DLD1 (cell line): ENCODE data around the gene ATRIP.

Source experiments
- in situ Hi-C: cut with HindIII; loops from 2 replicates; pipeline ENCODE4 v1.10.0; 2017; ENCODE audit warnings: low sequenced_read_pairs

Gene ATRIP

DNA sequence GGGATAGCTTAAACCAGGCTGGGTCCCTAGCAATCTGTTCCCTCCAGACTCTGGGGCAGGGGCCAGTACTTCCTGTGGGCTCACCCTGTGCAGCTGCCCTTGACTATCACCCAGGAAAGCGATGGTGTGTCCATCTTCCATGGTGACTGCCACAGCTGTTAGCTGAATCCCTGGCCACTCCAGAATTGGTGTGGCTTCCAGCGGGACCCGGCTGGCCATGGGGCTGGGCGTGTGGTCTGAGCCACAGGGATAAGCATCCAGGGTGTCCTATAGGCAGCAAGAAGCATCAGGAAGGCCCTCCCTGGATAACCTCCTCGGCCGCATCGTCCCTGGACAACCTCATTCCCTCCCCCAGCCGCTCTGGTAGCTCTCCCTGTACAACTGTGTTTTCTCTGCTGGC lies 23.9 kb upstream of the ATRIP start:
- in situ Hi-C loops, result no loop called here

DNA sequence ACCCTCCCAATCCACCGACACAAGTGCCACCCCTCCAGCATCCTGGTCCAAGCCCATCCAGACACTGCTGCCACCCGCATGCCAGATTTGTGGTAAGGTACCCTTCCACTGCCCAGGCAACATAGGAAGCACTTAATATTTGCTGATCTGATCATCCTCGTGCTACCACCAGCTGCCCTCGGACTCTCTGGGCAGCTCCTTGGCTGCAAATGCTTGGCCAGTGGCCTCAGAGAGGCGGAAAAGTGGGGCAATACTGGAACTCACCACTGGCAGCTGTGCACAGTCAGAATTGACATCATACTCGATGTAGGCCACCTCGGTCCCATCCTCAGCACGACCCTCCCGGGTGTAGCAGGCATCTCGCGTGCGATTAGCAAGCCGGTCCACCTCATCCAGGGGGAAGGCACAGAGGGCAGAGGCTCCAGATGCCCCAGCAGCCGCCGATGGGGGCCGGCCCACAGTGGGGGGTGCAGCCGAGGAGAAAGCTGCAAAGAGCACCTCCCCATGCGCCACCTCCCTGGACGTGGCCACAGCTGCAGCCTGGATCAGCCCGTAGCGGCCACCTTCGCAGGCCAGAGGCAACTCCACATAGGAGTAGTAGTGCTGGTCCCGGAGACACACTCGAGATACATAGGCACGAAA lies 23.2 kb upstream of the ATRIP start:
- in situ Hi-C loops, result no loop called here

DNA sequence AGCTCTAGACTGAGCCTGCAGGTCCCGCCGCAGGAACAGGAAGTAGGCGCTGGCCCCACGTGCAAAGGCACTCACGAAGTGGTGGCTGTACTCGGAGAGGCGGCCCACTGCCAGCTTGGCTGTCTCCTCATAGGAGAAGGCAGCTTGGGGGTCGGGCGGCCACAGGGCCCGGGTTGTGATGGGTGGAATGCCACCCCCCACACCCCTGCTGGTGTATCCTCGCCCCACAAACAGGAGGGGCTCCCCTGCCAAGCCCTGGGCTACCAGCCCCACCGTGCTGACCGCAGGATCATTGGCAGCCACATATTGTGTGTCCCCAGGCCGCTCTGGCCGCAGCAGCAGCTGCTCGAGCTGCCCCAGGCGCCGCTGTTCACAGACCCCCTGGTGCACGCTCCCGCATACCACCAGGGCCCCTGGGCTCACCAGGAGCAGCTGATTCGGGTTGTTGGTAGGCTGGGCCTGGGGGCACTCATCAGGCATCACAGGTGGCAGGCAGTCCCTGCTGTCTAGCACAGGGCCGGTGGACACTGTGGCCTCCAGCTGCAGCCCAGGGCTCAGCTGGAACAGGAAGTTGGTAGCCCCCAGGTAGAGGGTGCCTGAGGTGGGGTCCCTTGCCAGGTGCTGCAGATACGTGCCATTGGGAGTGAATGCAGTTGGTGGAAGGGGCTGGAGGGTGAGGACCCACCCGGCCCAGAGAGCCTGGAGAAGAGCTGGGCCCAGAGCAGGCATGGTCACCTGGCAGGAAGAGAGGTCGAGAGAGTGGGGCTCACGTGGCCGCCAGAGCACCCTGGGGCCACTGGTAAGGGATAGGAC lies 22.4 kb upstream of the ATRIP start:
- in situ Hi-C loops, result no loop called here

DNA sequence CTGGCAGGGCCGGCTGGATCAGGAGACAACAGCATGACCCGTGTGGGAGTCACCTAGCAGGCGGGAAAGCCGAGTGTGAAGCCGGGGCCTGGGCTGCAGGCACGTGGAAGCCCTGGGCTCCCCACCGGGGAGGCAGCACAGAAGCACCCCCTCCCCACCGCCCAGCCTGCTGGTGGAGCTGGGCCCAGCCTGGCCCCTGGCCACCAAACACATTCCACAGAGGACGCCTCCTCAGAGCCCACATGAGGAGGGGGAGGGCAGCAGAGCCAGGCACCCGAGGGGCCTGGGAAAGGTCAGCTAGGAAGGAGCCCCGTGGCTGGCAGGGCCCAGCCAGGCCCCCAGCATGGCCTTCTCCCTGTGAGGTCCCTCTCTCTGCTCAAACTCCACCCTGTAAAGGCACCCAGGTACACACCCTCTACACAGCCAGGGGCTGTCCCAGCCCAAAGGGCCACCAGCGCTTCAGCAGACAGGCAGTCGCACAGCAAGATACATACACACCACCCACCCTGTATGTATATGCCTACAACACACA lies 21.2 kb upstream of the ATRIP start:
- in situ Hi-C loops, result no loop called here

DNA sequence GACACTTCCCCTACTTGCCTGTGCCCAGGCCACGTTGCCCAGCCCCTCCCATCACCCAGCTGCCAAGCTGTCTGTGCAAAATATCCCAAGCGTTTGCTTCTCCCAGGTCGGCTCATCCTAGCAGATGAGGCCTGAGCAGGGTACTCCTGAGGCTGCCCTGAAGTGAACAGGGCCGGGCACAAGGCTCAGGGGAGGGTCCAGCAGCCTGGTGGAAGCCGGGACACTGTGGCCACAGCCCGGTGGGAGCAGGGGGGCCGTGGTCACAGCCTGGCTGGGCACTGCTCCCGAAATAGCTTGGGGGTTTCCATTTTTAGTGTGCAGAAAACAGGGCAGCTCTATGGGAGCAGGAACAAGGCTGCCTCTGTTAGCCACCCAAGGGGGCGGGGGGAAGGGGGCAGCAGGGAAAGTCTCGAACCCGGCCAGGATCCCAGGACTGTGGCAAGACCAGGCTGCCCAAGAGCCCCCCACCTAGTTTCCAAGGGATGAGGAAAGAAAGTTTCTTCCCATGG lies 20.1 kb upstream of the ATRIP start:
- in situ Hi-C loops, result no loop called here

DNA sequence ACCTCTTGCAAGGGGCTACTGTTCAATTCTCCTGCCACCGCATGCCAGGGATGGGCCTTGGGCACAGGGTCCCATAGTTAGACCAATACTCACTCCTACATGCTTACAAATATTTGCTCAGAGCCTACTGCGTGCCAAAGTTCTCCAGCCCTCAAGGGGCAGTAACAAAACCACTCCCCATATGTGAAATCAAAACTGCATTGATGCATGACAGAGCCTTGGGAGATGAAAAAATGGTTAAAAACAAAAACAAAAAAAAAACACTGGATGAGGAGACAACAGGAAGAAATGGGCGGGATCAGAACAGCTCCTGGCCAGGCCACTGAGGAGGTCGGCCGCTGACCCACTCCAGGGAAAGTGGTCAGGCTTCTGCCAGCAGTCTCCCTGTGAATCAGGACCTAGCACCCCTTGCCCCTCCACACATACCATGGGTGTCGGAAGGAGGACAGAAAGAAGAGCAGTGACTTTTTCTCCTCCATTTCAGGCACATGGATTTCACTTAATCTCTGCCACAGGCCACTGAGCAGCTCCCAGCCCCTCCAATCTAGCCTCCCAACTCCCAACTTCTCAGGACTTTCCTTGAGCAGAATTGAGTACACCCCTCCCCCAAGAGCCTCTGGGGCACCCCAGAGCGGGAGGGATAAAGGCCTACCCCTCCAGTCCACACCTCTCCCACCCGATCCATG lies 19.4 kb upstream of the ATRIP start:
- in situ Hi-C loops, result no loop called here

DNA sequence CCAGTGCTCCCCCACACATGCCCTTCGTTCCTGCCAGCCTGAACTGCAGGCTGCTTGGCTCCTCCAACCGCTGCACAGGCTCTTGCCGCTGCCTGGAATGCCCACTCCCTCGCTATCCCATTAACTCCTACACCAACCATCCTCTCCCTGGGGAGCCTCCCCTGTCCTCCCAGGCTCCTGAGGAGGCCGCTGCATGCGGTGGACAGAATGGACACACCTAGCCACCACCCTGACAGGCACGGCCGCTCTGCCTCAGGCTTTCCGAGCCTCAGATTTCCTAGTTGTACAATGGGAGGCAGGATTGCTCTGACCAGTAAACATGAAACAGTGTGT lies 18.9 kb upstream of the ATRIP start:
- in situ Hi-C loops, result no loop called here

DNA sequence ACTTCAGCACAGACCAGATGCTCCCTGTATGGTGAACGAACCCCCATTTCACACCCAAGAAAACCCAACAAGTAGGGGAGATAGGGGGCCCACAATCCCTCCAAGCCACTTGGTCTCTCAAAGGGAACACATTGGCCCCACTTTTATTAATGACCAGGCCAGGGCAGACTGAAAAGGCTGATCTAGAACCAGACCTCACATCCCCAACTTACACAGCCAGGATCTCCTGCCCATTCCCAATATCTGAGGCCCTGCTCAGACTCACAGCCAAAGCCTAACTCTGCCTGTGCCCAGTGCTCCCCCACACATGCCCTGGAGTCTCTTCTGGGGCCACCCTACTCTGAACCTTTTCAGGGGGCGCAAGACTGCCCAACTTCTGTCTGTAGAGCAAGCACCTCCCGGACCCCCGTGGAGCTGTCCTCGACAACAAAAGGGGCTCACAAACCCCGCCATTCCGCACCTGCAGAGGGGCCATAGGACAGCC lies 18.4 kb upstream of the ATRIP start:
- in situ Hi-C loops, result no loop called here

DNA sequence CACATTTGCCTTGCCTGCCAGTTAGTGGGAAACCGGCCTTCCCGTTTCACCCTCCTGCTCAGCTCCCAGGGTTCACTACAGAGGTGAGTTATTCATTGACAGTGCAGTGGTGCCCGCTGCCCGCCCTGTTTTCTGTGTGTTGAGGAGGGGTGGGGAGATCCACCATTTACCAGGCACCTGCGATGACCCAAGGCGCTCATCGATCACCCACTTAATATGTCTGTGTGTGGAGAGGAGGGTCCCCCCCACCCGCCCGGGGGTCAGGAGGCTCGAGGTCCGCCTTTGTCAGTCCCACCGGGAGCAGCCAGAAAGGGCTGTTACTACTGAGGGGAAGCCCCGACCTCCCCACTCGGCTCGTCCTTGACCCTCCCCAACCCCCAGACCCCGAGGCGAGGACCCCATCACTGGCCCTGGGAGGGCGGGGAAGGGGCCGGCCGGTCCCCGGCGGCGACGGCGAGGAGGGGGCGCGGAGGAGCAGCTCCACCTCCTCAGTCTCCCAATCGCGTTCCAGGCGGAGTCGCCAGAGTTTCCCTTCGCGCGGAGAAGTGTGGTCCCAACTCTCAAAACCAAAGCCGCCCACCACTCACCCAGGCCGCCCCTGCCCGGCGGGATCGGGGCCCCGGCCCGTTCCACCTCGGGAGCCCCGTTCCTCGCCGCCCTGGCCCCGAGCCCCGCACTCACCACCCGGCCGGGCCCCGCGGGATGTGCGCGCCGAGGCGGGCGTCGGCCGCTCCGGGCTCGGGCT lies 17.8 kb upstream of the ATRIP start:
- in situ Hi-C loops, result no loop called here

DNA sequence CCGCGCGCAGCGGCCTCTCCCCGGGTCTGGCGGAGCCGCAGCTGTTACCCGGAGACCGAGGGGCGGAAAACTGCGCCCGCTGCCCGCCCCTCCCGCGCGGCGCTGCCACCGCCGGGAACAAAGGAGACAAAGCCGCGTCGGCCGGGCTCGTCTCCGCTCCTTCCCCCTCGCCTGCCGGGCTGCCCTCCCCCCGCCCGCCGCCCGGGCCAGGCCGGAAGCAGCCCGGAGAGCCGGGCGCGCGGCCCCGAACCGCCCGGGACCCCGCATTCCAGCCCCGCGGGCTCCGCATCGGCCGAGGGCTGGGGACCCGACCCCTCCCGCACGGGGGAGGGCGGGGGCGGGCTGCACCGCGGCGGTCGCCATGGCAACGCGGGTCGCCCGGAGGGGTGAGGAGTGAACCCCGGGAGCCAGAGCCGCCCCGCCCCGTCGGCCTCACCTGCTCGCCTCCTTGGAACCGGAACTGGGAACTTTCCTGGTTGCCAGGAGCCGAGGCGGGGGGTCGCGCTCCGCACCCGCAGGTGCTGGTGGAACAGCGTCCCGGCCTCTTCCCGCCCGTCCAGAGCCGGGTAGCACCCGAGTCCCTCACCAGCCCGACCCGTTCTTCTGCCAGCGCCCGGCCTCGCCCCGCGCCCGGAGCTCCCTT lies 17.1 kb upstream of the ATRIP start:
- in situ Hi-C loops, result no loop called here

DNA sequence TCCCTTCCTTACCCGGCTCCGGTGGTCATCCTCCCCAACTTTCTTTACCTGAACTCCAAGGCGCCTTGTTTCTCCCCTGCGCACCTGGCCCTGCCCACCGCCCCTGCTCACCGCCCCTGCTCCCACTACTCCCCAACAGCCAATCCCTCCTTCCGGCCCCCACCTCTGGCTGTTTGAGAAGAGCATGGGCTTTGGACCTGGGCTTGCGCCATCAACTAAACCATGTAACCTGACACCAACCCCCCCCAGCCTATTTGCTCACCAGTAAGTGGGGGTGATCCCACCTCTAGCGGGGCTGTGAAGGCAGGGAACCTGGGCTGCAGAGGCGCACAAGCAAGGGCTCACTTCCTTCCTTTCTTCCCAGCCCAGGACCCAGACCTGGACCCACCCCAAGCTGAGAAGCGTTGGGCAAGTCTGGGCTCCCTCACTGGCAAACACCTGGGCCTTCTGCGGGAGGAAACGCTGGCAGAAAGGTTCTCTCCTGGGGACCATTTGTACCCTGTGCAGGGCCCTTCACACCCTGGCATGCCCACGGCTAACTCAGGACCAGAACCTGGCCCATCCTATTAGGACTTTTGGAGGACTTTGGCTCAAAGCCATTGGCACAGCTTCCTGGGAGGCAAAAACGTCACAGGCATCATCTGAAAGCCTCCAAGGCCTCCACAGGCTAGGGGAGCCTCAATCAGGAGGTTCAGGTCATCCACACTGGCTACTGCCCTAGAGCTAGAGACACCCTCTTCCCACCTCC lies 16.4 kb upstream of the ATRIP start, which contains the start of gene PLXNB1:
Gene PLXNB1, minus strand, starts transcription at position 127 of the 748 bp plus-strand sequence. CDS start 5,475 bp downstream, outside the sequence.
- in situ Hi-C loops, result no loop called here

DNA sequence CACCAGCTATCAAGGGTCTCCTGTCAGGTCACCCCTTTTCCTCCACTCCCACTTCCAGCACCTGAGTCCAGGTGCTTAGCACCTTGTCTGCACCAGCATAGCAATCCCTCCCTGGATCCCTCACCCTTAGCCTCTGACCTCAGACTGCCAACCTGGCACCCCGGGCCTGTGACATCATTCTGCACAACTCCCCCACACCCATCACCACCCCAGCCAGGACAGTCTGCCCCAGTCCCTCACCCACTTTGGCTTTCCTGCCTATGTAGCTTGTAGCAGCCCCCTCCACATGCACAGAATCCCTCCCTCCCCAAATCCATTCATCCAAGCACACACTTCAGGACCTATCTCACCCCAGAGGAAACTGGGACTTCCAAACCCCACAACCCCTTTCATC lies 15.8 kb upstream of the ATRIP start:
- in situ Hi-C loops, result no loop called here

DNA sequence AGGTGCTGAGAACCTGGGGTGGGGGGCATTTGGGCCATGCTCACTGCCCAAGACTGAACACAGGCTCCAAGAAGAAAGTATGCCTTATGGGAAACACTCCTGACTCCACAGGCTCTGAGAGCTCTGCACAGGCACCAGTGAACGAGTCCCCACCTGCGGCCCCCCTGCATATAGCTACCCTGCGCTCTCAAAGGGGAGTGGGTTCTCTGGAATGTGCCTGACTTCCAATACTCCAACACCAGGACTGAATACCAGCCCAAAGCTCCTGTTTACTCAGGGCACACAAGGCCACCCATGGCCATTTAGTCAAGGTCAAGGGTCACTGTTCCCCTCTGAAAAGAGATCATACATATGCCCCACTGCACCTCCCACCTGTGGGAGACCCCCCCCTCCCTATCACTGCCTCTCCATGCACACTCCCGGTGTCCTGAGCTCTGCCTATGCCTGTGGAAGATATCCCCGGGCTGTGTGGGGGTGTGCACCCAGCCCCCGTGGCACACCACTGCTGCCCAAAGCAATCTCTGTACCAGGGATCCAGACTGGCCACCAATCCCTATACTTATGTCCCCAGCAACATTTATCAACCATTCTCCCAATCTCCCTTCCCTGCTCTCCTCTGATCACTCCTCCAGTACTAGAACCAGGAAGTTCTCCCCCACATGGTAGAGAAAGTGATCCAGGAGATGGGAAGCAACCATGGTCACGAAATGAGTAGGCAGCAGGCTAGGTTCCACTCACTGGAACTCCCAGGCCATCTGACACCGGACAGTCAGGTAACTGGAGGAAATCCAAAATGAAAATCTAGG lies 15.1 kb upstream of the ATRIP start:
- in situ Hi-C loops, result no loop called here

DNA sequence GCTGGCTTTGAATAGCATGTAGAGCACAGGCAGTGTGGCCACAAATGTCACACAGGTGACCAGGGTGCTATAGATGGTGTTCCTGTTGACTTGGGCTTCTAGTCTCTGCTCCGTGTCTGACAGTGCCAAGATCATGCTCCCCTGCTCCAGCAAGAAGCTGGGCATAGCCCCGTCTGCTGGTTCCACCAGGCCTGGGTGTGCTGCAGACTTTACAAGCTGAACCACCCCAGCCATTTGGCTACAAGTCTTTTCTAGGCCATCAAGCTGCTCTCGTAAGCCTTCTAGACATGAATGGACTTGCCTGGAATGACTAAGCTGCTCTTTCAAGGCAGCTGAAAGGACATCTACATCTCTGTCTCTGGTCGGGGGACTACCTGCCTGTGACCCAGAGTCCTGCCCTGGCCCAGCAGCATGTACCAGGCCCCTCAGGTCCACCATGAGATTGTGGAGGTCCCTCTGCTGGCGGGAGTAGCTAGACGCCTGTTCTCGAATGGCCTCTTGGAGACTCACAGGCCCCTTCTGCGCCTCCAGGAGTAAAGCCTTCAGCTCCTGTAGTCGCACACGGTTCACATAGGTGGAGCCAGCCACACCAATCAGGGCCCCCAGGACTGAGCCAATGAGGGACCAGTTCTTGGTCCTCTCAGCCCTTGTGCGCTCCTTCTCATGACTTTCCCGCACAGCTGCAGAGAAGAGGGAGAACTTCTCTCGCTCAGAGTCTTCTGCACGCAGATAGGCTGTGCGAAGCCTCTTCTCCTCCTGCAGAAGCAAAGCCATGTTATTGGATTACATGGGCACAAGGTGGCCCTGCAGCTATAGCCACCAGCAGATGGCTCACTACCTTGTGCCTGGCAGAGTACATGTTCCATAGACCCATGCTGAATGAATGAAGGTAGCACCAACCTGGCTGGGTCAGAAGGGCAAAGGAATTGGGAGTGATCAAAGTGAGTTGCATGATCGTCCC lies 13.8 kb upstream of the ATRIP start:
- in situ Hi-C loops, result no loop called here

DNA sequence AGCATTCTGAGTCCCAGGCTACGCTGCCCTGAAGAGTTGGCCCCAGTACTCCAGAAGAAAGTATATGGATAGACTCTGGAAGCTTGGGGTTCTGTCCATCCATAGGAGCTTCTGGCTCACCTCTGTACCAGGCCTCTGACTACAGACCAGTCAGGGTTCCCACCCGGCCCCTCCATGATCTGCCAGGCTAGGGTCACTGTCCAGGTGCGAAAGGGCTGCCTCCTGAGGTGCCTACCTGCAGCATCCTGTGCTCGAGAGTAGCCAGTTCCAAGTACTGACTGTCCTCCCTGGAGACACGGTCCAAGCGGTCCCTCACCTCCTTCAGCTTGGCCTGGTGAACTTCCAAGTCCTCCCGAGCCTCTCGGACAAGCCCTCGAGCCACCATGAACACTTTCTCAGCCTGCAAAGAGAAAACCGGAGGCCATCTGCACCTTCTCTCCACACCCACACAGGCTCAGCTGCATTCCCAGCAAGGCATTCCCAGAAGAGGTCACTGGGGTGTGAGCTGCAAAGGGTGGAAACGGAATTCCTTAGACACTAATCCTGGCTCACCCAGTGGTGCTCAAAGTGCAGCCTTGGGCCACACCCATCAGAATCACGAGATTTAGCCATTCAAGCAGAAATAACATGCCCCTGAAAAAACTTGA lies 12.9 kb upstream of the ATRIP start:
- in situ Hi-C loops, result no loop called here

DNA sequence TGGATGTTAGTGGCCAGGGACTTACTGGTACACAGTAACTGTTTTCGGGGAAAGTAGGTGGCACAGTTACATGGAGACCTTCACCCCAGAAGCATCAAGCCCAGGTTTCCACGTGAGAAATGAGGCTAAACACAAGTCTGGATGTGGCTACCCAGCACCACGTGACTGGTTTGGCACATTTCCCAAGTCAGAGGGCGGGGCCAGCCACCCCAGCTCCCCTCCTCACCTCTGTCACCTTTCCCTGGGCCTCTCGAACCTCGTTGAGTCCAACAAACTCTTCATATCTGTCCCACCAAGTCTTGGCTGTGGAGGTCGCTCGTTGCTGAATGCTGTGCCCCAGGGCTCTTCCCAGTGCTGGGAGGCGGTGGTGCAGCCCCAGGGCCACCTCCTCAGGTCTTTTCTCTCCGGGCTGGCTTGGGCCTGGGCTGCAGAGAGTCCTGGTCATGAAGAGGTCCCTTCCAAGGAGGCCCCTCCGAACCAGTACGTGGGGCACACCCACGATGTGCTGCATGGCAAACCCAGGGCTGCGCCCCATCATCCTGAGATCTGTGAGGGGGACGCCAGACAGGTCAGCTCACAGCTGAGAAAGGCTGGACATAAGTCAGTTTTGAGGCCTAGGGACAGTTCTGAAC lies 11.8 kb upstream of the ATRIP start:
- in situ Hi-C loops, result loop anchor here (5.0 kb wide), 1 partner anchor 37 kb away; no protein-coding TSS in a partner anchor

DNA sequence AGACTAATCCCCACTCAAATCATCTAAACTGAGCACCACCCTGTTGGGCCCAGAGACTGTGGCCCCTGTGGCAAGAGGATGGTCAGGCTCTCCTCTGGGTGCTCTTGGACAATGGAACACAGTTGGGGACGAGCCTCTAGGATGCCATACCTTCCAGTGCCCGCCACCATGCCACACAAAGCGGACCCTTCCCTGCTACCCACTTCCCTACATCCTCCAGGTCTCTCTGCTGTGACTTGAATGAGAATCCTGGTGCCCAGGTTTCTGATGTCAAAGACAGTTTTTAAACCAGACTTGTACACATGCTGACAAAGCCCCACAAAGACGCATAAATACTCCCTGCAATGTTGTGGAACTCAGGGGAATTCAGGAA lies 11.3 kb upstream of the ATRIP start:
- in situ Hi-C loops, result loop anchor here (5.0 kb wide), 1 partner anchor 38 kb away; no protein-coding TSS in a partner anchor
